Esophagus muscularis mucosa (tissue), 4 donors: ENCODE results near the gene MICAL3.

ENCODE experiments used
- EP300 ChIP-seq: sonication (generic); formaldehyde crosslinking; IDR thresholded peaks from one replicate; pipeline ENCODE4 v1.6.1; 2017; ENCODE audit warnings: antibody characterized with exemption
- POLR2A ChIP-seq: fragments of 450-650 bp; IDR thresholded peaks from one replicate; pipeline ENCODE4 v1.6.1; 2017; ENCODE audit warnings: antibody characterized with exemption, moderate library complexity, mild to moderate bottlenecking, low read depth
- POLR2AphosphoS5 ChIP-seq, 2 donors: sonication (generic); formaldehyde crosslinking; IDR thresholded peaks; one replicate each; pipeline ENCODE4 v1.6.1; 2017; ENCODE audit warnings: antibody characterized with exemption in 2 of 2
- TF ChIP-seq, protein P1 (sequence below), 3 experiments: fragments of 200-600 bp in 2 of 3; fragments of 450-650 bp in 1 of 3; sonication (generic) in 2 of 3; IDR thresholded peaks; one replicate each; pipeline ENCODE4 v1.5.1; 2017 to 2019; ENCODE audit warnings: antibody characterized with exemption in 3 of 3, mild to moderate bottlenecking in 2 of 3, moderate library complexity in 1 of 3

DNA sequence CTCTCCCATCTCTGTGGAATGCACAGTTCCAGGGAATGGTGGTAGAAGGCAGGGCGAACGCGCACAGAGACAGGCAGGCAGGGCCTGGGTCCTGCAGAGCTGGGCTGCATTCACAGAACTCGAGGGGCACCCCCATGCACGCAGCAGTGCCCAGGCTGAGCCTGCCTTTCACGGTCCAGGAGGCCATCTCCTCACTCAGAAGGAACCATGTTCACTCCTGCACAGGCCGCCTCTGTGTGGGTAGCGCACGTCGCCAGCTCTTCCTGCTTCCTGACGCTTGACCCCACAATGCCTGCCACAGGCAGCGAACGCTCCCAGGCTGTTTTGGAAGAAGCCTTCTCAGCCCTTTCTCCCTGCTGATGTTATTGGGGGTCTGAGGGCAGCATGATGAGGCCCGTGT is 151.2 kb downstream of the MICAL3 start:
- no peak for TF ChIP-seq EP300
- no peak for TF ChIP-seq POLR2AphosphoS5 (IDR thresholded peaks at IDR 0.05)
- TF ChIP-seq, protein P1, sequence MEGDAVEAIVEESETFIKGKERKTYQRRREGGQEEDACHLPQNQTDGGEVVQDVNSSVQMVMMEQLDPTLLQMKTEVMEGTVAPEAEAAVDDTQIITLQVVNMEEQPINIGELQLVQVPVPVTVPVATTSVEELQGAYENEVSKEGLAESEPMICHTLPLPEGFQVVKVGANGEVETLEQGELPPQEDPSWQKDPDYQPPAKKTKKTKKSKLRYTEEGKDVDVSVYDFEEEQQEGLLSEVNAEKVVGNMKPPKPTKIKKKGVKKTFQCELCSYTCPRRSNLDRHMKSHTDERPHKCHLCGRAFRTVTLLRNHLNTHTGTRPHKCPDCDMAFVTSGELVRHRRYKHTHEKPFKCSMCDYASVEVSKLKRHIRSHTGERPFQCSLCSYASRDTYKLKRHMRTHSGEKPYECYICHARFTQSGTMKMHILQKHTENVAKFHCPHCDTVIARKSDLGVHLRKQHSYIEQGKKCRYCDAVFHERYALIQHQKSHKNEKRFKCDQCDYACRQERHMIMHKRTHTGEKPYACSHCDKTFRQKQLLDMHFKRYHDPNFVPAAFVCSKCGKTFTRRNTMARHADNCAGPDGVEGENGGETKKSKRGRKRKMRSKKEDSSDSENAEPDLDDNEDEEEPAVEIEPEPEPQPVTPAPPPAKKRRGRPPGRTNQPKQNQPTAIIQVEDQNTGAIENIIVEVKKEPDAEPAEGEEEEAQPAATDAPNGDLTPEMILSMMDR (IDR thresholded peaks at IDR 0.05) = no peak
- TF ChIP-seq POLR2A = no peak
